HG02840 (cell line): ENCODE data around the gene ZSWIM6.

Experiments used
- ATAC-seq: cut with Tn5 transposase; IDR thresholded peaks from one replicate; pipeline ENCODE4 v1.9.1; 2021; ENCODE audit warnings: mild to moderate bottlenecking, moderate library complexity, moderate number of reproducible peaks; ENCODE audit not compliant: unreplicated experiment, low FRiP score

The ZSWIM6 gene

GRCh38 chr5:61578858-61579503 lies 246.9 kb downstream of the ZSWIM6 start:
- no peak for ATAC-seq

- no peak for ATAC-seq
These were observed 250.3 kb downstream of the ZSWIM6 start for GRCh38 chr5:61582205-61582820.

GRCh38 chr5:61582887-61583286 lies 250.8 kb downstream of the ZSWIM6 start:
- ATAC-seq = no peak

- no peak for ATAC-seq
These were observed 254.3 kb downstream of the ZSWIM6 start for GRCh38 chr5:61586096-61587084.

GRCh38 chr5:61587125-61587524 lies 255.1 kb downstream of the ZSWIM6 start:
- no peak for ATAC-seq

GRCh38 chr5:61588216-61588615 lies 256.2 kb downstream of the ZSWIM6 start:
- ATAC-seq = no peak

GRCh38 chr5:61589946-61590345 lies 257.9 kb downstream of the ZSWIM6 start:
- no peak for ATAC-seq

GRCh38 chr5:61590473-61590872 lies 258.4 kb downstream of the ZSWIM6 start:
- no peak for ATAC-seq

GRCh38 chr5:61591859-61592258 lies 259.8 kb downstream of the ZSWIM6 start:
- no peak for ATAC-seq

GRCh38 chr5:61595426-61595825 lies 263.4 kb downstream of the ZSWIM6 start:
- ATAC-seq = no peak
